SK-N-SH treated with all-trans-retinoic acid at 6 μM for 48 hours (cell line): ENCODE results near the gene DHCR7.

ENCODE experiments used
- ARNTL ChIP-seq: fragments of 450-650 bp; formaldehyde crosslinking; IDR thresholded peaks from 2 replicates; pipeline ENCODE4 v1.5.0; 2020; ENCODE audit warnings: low read depth, mild to moderate bottlenecking, moderate library complexity, borderline replicate concordance
- PATZ1 ChIP-seq: fragments of 250-450 bp; sonication (Bioruptor Pico); IDR thresholded peaks from 2 replicates; pipeline ENCODE4 v1.8.0; 2020; ENCODE audit warnings: mild to moderate bottlenecking, moderate library complexity, borderline replicate concordance
- POU6F1 ChIP-seq: fragments of 250-450 bp; sonication (Bioruptor Pico); IDR thresholded peaks from 2 replicates; pipeline ENCODE4 v1.8.0; 2021; ENCODE audit warnings: low read depth, mild to moderate bottlenecking, moderate library complexity, borderline replicate concordance

- TF ChIP-seq PATZ1 = no peak
- no peak for TF ChIP-seq POU6F1 (CRISPR knock-in tag)
- TF ChIP-seq ARNTL = no peak
Observed at GRCh38 chr11:71391352-71391751, 56.8 kb downstream of the DHCR7 start.
